Measurements from ENCODE around the gene RALGAPA2.

GRCh38 chr20:20393207-20394120, 319.0 kb downstream of the RALGAPA2 start:
- TF ChIP-seq, protein P1, sequence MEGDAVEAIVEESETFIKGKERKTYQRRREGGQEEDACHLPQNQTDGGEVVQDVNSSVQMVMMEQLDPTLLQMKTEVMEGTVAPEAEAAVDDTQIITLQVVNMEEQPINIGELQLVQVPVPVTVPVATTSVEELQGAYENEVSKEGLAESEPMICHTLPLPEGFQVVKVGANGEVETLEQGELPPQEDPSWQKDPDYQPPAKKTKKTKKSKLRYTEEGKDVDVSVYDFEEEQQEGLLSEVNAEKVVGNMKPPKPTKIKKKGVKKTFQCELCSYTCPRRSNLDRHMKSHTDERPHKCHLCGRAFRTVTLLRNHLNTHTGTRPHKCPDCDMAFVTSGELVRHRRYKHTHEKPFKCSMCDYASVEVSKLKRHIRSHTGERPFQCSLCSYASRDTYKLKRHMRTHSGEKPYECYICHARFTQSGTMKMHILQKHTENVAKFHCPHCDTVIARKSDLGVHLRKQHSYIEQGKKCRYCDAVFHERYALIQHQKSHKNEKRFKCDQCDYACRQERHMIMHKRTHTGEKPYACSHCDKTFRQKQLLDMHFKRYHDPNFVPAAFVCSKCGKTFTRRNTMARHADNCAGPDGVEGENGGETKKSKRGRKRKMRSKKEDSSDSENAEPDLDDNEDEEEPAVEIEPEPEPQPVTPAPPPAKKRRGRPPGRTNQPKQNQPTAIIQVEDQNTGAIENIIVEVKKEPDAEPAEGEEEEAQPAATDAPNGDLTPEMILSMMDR (IDR thresholded peaks at IDR 0.05), result no peak
- TF ChIP-seq ZFX (IDR thresholded peaks at IDR 0.05; ENCODE audit: borderline replicate concordance), result no peak
